HG02763 (cell line): ENCODE measurements around the gene RPS27.
A peak's percentile ranks its signal among the peaks of the same experiment; 100 is the strongest.

Source experiments
- ATAC-seq: cut with Tn5 transposase; IDR thresholded peaks from one replicate; pipeline ENCODE4 v1.9.1; 2021; ENCODE audit warnings: mild to moderate bottlenecking, moderate library complexity; ENCODE audit not compliant: unreplicated experiment

Gene RPS27

DNA sequence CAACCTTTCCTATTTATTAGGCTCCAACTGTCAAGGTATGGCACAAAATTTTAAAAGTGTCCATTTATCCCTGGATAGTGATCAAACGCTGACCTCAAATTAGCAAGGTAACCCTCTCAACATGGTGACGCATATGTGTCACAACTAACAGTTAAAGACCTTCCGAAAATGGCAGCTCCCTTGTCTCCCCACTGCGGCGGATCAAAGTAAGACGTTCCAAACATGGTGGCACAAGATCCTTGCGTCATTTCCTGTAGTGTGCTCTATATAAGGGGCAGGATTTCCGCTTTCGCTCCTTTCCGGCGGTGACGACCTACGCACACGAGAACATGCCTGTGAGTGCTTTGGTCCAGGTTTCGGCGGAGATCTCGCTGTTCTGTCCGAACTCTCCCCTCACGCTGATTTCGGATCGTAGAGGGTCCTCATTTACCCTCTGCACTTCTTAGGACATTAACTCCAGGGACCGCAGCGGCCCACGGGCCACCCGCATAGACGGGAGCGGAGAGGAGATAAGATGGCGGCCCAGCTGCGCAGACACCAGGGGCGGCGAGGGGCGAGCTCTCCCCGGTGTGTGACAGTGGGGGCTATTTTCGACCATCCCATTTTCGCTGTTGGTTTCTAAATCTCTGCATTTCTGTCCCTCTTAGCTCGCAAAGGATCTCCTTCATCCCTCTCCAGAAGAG, at the start of gene RPS27:
Gene RPS27, plus strand, starts transcription at position 295 of the 683 bp plus-strand sequence. Its CDS starts 35 bp downstream, at position 330.
- peak; percentile 85 for ATAC-seq

DNA sequence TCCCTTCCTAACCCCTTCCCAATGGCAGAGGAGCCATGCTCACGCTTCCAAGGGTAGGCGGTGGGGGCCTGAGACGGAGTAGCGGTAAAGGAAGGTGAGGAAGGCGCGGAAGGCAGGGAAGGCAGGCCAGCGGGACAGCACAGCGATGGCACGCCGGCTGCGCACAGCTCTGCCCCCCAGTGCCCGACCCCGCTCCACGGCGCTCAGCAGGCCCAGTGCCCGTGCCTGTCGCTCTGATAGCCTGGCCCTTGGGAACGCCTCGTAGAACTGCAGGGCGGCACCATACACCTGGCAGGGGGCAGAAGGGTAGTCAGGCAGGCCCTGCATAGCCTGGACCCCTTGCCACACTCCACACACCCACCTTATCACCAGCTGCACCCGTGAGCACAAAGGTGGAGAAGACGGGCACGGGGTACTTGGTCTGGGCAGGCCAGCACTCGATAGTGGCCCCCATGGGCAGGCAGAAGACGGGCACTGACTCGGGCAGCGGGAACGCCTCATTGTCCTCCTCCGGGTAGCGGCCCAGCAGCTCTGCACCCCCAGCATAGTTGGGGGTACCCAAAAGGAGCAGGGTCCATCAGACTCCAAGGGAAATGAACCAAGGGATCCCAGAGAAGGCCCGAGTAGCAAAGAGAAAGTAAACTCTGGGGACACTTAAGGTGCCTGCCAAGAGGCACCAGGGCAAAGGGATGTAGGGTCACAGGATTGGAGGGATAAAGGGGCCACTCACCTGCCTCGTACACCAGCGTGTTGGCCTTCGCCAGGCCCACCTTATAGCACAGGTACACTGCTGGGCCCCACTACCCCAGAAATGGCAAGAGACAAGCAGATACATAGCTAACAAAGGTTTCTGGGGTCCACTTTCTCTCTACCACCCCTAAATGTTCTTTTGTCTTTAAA, 48.5 kb upstream of the RPS27 start:
- ATAC-seq = no peak

DNA sequence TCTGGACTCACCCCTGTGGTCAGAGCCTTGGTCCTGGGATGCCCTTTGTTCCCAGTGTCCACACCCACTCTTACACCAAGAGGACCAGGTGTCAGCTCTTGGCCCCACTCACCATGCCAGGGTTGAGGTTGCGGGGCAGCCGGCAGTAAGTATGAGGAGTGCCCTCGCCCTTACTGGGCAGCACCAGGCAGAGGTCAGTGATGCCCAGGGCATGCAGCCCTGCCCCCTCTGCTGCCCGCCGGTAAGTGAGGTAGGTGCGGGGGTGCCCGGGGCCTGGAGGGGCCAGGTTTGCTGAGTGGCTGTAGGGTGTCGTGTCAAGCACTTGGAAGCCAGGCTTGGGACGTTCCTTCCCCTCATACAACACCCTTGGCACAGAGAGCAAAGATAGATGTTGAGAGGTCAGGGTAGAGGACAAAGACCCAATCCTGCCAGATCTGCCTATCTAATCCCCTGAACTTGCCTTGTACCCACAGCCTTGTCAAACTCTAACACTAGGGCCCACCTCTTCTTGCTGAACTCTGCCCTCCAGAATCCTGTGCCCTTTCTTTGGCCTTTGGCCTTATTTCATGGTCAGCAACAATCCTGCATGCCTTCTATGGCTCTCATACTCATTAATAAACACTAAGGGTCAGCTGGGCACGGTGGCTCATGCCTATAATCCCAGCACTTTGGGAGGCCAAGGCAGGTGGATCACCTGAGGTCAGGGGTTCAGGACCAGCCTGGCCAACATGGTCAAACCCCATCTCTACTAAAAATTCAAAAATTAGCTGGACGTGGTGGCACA, 47.6 kb upstream of the RPS27 start:
- no peak for ATAC-seq

DNA sequence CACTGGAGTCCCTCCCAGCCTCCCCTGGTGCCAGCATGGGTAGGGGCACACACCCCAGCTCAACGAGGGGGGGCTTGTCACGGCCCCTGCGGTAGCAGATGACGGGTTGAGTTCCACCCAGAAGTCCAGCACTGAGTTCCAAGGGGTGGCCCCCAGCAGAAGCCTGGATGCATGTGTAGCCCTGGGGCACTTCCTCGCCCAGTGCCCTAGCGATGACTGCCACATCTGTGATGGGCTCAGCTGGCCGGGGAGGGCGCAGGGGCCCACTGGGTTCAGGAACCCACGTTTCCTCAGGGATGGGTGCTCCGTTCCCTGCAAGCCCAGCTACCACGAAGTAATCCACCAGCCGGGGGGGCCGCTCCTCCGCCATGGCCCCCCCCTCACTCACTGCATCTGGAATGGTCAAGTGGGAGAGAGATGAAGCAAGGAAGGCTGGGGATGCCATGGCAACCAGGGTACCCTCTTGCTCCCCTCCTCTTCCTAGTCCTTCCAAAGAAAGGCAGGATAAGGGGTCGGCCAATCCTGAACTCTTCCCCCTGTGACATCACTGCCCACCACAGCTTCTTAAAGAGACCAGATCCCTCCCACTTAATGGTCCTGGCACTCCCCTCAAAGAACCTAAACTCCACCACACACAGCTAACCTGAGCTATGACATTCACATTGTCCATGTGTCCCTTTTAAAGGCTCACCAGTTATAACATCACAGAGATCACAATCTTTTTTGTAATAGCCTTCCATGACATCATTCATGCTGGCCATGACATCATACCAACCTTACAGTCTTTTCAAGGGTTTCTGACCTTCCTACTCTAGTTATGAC, 46.3 kb upstream of the RPS27 start:
- no peak for ATAC-seq

DNA sequence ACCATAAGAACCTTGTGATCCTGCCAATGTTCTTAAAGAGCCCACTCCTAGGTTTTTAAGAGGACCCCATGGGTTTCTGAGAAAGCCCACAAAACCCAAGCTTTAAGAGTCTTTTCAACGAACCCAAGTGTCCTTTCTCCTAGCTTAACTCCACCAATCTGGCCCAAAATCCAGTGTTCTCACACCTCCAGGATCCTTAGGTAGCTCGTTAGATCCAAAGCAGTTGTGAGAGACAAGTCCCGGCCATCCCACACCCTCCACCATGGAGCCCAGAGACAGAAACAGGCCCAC, 45.8 kb upstream of the RPS27 start:
- no peak for ATAC-seq

DNA sequence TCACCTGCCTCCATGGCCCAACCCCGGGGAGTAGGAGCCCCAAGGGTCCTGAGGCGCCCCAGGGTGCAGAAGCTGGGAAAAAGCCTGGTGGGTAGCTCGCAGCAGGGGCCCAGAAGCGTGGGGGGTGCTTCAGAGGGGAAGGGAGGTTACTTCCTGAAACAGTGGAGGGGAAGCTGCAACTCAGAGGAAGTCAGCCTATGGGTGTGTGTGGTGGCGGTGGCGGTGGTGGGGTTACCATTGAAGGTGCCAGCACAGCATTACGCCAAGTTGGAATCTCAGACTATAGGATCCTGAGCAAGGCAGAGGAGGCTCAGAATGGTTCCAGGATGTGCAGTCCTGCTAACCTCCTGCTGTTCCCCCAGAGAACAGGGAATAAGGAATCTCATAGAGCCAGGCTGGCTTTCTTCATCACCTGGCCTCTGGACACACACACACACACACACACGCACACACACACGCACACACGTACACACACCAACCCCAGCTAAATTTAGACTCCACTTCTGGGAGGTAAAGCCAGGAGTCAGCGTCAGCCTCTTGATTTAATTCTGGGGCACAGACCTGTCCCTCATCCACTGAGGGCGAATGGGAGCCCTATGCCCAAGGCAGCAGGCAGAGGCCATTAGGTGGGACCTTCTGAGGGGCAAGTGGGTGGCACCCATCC, 45.3 kb upstream of the RPS27 start:
- ATAC-seq = no peak

DNA sequence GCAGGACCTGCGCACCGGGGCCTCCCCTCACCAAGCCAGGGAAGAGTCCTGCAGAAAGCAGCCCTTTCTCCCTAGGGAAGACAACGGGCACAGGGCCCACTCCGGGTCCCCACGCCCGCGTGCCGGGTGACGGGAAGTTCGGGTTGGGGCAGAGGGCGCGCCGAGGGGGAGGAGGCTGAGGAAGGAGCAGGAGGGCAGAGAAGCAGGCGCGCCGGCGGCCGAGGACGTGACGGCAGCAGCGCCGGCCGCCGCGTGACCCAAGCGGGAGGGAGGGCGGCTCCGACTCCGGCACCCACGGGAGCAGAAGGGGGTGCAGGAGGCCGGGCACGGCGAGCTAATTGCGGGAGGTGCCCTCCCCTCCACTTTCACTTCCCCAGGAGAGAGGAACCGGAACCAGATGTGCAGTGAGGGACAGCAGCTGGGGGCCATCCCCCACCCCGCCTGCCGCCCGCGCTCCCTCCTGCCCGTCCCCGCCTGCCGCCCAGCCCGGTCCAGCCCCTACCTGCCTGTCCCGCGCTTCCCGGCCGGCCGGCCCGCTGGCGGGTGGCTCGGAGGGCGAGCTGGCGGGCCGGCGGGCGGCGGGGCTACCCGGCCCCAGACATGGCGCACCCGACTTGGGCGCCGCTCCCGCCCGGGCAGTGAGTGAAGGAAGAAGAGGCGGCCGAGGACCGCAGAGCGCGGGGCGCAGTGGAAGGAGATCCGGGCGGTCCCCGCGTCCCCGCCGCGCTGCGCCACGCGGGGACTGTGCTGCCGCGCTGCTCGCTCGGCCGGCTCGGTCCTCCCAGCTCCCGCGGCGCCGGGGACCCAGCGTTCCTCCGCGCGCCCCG, 44.6 kb upstream of the RPS27 start:
- ATAC-seq = peak; percentile 73

DNA sequence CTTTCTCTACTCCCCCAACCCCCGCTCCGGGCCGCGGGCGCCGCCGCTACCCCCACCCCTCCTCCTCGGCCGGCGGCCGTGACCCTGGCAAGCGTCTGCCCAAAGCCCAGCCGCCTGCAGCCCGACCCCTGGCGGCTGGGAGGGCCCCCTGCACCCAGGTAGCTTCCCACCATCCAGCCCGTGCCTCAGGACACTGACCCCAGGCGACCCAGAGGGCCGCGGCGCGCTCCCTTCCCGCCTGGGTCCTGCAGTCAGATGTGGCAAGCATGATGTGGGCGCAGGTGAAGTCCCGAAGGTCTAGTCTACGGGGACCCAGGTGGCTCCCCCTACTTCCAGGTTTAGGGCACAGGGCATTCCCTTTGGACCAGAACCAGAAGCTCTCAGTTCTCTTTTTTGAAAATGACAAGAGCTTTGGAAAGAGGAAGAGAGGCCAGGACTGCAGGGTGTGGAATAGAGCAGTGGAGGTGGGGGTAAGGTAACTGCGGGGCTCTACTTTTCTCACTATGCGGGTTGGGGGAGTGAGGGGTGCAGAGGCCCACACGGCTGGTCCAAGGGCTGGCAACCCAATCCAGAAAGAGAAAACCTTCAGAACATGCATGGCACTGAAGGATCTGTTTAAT, 43.8 kb upstream of the RPS27 start, which contains the start of gene DENND4B:
Gene DENND4B, minus strand, starts transcription at position 97 of the 620 bp plus-strand sequence. CDS start 2,344 bp downstream, outside the sequence.
- ATAC-seq = peak; percentile 63

DNA sequence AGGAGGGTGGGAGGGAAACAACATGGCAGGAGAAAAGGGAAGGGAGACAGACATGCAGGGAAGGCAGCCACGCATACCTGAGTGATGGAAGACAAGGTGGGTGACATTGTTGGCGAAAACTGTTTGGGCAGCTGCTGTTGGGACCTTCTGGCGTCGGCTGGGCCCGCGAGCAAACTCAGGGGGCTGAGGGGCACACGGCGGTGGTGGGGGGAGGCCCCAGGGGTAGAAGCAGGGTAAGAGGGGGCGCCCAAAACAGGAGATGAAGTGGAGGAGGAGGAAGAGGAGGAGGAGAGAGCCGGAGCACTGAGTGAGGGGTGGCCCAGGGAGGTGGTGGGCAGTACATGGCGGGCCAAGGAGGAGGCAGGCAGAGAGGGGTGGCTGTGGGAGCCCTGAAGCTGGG, 39.4 kb upstream of the RPS27 start:
- no peak for ATAC-seq

DNA sequence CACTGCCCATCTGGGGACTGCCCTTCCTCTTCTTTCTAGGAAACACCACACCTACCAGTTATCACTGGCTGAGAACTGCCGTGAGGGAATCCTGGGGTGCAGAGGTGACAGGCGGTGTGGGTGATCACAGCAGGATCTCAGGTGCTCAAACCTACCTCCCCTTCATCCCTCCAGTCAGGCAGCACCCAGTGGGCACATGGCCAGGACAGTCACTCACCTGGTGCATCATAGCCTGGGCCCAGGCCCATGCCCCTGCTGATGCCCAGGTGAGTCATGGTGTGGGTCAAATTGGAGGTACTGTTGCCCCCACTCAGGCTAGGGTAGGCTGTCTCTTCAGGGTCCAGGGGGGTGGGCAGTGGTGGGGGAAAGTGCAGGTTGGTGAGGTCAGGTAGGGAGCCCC, 38.8 kb upstream of the RPS27 start:
- ATAC-seq = no peak

DNA sequence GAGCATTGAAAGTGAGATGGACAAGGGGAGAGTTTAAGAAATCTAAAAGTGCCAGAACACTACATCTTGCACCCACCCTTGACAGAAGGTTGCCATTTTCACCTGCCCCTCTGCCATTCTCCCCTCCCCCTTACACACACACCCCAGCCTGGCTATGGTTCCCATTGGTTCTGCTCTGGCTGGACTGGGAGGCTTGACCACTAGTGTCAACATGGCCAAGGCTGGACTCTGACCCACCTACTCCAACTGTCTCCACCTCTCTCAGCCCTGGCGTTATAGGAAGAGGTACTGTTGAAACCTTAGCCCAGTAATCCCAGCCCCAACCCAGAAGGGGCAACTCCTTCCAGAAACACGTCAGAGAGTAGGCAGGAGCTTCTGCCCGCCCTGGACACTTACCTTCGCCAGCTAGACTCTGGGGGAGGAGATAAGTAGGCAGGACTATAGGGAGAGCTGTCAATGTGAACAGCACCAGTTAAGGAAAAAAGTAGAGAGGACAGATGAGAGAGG, 36.6 kb upstream of the RPS27 start:
- no peak for ATAC-seq

DNA sequence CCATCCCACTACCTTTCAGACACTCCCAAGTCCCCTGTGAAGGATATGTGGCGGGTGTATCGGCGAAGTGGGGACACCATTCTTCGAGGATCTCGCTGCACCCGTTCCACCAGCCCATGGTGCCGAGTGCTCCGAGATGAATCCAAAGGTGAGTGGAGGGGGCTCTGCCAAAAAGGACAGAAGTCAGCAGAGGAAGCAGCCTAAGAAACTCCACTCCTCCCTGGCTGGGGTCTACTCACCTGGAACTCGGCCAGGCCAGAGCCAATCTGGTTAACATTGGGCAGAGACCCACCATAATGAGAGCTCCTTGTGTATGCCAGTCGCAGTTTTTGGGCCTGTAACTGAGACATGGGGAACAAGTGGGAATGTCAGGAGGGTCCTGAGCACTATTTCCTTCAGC, 35.7 kb upstream of the RPS27 start:
- no peak for ATAC-seq

DNA sequence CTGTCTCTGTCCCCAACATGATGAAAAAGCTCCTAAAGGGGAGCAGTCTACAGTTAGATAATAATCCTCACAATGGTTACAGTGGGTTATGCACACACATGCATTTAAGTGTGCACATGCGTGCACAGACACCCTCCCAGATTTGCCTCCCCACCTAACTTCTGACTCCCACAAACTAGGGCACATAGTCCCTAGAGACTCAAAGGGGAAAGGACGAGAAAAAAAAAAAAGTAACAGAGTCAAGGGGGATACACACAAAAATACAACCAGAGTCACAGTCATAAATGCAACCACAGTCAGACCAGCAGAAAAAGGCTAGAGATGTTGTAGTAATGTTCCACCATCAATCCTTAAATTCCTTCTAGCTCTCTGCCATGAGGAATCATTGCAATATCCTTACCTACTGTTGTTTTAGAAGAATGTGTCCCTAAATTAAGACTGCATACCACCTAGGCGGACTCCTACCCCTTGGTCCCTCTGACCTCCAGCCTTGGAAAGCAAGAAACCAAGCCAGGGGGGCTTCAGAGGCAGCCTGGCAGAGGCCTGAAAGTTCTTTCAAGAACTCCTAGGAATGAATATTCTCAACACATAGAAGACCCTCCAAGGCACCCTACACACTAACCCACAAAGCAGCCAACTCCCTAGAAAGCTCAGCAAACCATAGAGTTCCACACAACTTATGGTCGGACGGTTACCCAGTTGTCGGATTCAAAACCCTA, 33.4 kb upstream of the RPS27 start:
- ATAC-seq = no peak

DNA sequence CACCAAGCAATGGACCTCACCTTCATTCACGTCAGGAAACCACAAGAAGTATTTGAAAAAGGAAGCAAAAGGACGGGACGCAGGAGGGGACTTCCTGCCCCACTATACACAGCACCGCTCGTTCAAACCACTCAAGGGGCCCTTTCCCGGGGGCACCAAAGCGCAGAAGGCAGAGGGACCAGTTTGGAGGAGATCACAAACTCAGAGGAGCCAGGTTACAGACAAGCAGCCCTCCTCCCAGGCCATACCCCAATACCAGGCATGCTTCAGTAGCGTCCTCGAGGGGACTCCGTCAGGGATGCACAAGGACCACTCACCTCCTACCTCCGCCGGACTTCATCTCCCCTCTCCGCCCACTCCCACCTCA, 32.8 kb upstream of the RPS27 start:
- peak; percentile 13 for ATAC-seq

DNA sequence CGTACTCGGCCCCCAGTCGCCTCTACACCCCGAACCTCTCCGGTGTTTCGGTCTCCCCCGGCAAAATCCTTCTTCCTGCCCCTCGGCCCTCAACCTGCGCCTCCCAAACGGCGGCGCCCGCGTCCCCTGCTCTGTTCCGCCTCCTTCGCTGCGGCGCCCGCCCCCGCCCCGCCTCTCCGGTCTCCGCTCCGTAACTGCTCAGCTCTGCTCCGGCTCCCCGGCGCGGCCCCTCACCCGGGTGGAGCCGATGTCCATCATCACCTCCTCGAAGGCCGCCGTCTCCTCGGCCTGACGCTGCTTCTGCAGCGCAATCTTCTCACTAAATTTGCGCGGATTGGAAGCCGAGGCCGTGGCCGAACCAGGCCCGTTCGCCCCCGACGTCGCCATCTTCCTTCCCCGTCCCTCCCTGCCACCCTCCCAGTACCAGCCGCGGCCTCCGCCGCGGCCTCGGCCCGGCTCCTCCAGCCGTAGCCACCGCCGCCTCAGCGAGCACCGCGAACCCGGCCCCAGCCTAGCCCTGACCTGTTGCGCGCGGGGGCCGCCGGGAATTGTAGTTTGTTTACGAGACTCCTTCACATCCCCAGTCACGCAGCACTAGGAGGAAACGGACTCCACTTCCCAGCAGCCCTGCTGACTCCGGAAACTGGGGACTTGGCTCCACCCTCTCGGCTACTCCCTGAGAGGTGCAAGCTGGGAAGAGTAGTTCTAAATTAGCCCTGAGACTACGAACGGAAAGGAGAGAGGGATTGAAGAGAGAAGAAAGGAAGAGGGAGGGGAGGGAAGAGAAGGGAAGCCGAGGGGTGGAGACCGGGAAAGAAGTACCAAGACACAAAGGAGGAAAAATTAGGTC, 32.2 kb upstream of the RPS27 start, which contains the start of gene CRTC2:
Gene CRTC2, minus strand, starts transcription at position 502 of the 850 bp plus-strand sequence. Its CDS starts 115 bp downstream, at position 387.
- peak; percentile 73 for ATAC-seq

DNA sequence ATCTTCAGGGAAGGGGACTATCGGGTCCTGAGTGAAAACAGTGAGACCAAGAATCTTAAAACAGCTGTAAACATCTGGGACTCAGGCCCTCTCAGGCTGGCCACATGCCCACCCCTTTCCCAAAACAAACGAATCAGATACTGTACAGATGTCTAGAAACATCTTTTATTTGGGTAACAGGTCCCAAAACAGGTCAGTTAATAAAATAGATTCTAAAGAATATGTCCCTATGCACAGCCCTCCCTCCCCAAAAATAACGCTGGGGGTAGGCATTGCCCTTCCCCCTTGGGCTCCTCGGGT, 31.7 kb upstream of the RPS27 start:
- ATAC-seq = no peak

DNA sequence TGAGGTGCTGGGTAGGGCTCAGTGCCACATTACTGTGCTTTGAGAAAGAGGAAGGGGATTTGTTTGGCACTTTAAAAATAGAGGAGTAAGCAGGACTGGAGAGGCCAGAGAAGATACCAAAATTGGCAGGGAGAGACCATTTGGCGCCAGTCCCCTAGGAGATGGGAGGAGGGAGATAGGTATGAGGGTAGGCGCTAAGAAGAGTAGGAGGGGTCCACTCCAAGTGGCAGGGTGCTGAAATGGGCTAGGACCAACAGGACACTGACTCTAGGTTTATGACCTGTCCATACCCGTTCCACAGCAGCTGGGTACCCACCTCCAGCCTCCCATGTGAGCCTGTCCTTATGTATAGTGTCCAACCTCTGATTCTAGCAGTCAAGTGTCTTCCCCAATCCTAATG, 31.1 kb upstream of the RPS27 start:
- no peak for ATAC-seq
